GM21367 (cell line): Measurements from ENCODE around the gene CHRNE.
"Not testable (repeated sequence)": the region's sequence is repeated elsewhere in the genome, so short reads cannot be mapped to it uniquely, and the experiment has no call there.

ENCODE experiments used
- ATAC-seq: cut with Tn5 transposase; IDR thresholded peaks from one replicate; pipeline ENCODE4 v1.9.1; 2021; ENCODE audit not compliant: unreplicated experiment

CHRNE gene

DNA sequence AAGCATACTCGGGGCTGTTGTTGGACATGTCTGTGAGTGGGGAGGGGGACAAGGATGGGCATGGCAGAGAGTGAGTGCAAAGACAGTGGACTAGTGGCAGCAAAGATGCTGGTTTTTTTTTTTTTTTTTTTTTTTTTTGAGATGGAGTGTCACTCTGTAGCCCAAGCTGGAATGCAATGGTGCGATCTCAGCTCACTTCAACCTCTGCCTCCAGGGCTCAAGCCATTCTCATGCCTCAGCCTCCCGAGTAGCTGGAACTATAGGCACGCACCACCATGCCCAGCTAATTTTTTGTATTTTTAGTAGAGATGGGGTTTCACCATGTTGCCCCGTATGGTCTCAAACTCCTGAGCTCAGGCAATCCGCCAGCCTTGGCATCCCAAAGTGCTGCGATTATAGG is 45.6 kb downstream of the CHRNE start:
- ATAC-seq: not testable (repeated sequence)

DNA sequence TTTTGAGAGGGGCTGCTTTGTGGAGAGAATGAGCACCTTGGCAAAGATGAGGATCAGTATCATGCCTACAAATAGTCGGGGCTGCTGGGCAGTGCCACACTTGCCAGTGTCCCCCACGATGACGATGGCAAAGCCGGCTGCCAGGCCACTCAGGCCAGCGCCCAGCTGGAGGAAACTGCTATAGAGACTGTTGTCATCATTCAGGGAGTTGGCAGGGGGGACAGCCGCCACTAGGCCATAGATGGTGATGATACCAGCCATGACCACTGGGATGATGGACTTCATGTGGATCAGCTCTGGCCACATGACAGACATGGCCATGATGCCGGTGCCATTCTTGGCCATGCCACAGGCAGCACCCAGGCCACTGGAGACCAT is 46.0 kb downstream of the CHRNE start:
- ATAC-seq: no peak

DNA sequence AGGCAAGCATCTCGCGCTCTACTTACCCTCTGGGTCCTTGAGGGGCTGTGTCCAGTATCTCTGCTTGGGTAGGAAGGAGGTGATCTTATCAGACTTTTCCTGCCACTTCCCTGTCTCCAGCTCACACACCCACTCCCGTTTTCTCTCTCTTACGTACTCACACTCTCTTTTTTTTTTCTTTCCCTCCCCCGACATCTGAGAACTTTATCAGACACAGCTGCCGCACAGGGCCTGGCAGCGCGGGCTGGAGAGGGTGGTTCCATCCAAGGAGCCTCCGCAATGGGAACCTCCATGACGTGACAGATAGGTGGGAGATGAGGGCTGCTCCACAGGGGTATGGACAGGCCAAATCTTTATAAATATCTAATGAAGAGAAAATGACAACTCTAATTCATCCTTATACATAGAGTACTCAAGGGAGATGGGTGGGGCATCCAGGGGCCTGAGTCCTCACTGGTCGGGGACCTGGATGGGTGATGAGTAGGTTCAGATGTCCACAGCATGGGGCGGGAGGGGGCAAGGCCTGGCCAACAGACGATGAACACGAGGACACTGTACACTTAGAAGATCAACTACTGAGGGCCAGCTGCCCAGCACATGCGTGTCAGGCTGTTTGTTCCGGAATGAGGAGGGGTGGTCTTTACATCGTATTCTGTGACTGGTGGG is 46.5 kb downstream of the CHRNE start:
- ATAC-seq: no peak

DNA sequence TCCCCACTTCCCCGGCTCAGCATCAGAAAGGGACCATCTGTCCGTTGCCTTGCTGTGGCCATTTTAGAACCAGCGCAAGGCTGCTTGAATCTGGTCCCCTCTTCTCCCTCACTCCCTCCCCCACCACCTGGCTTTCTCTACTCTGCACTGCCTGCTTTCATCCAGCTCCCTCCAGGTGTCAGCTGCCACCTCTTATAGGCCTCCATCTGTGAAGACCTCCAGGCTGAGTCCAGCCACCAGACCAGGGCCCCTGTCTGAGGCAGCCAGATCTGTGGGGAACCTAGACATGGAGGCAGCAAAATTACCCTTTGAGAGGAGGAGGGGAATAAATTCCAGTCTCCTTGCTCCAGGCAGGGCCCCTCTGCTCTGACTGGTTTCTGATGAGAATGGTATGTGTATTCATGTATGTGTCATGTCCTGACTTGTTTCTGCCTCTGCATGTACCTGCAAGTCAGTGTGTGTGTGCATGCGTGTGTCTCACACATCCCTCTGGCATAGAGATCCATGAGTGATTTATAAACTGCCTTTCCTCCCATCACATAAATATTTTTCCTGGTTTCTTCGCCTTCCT is 48.7 kb downstream of the CHRNE start:
- ATAC-seq: no peak

DNA sequence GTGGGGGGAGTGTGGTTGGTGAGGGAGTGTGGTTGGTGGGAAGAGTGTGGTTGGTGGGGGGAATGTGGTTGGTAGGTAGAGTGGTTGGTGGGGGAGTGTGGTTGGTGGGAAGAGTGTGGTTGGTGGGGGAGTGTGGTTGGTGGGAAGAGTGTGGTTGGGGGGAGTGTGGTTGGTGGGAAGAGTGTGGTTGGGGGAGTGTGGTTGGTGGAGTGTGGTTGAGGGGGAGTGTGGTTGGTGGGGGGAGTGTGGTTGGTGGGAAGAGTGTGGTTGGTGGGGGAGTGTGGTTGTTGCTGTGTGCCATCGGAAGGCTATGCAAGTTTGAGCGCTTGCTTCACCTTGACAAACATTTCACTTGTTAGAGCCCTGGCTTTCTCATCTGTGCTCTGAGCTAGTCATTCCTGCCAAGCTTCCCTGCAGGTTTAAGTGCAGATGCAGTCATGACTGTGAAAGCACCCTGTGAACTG is 49.7 kb downstream of the CHRNE start:
- ATAC-seq: no peak

DNA sequence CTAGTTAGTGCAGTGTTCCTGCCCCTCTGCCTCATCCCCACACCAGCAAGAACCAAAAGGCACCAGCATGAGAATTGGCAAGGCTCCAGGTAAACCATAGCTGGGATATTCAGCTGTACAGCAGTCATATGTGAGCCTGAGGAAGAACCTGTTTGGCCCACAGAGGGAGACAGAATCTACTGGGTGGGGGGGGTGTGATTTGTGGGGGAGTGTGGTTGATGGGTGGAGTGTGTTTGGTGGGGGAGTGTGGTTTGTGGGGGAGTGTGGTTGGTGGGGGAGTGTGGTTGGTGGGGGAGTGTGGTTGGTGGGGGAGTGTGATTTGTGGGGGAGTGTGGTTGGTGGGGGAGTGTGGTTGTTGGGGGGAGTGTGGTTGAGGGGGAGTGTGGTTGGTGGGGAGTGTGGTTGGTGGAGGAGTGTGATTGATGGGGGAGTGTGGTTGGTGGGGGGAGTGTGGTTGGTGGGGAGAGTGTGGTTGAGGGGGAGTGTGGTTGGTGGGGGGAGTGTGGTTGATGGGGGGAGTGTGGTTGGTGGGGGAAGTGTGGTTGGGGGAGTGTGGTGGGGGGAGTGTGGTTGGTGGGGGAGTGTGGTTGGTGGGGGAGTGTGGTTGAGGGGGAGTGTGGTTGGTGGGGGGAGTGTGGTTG is 50.2 kb downstream of the CHRNE start:
- no peak for ATAC-seq

DNA sequence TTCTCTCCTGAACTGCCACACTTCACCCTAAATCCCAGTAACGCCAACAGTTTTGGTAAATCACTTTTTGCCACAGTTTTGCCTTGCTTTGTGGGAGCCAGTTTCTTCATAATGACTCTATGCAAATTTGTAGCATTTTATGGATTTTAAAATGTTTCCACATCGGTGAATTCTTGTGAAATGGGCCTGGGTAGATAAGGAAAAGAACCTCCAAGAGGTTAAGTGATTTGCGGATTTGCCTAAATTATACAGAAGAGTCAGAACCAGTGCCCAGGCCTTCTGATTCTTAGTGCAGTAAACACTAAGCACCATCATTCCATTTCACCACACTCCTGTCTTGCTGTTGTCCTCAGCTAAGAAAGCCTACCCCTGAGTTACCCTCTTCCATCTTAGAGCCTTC is 51.8 kb downstream of the CHRNE start:
- ATAC-seq: no peak

DNA sequence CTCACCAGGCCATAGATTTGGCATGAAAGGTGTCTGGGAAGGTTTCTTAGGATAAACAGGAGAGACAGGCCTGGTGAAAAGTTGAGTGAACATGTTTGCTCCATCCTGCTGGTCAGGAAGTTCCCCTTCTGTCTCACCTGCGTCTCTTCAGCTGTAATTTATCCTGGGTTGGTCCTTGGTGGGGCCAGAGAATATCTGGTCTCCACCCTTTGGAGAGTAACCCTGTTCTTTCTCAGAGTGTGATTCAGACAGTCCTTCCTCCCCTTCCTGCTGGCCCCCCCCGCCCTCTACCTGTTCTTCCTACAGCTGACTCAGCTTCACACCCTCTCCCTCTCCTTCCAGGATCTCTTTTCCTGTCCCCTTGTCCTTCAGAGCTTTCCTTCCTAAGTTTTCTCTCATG is 52.7 kb downstream of the CHRNE start:
- ATAC-seq: no peak

DNA sequence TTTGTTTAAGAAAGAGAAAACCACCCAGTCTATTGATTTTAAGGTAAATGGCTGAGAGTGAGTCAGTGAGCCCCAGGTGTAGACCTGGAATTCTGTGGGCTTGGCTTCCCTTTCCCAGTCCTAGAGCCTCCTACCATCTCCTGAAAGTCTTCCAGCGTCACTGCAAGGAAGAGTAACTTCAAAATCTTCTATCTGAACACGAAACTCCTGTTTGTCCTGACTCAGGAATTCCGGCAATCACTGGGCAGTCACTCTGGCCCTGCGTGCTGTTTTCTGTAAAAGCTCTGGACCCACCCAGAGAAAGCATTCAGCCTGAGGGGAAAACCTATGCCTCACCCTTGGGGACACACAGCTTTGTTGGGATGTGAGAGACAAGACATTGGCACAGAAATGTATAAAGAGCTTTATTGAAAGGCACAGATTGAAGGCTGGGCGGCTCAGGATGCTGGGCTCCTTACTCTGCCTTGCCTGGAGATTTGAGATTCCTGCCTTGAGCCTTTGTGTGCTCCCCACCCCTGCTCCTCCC is 53.8 kb downstream of the CHRNE start:
- no peak for ATAC-seq
